Measurements from ENCODE around the gene CTCF.
A peak's percentile ranks its signal among the peaks of the same experiment; 100 is the strongest.

Gene CTCF

GRCh38 chr16:67542464-67542863 lies 19.9 kb upstream of the CTCF start:
- ChIA-PET CTCF (interaction anchor here (3.6 to 6.4 kb wide), 2 partner anchors 11 to 103 kb away, joined by 32 to 65 read pairs; partner anchors contain the start of genes CARMIL2 and RIPOR1), POLR2A (no interaction called here)
- DNase-seq (ENCODE audit: extremely low spot score): peak; percentile 79

GRCh38 chr16:67543036-67543435 lies 19.3 kb upstream of the CTCF start:
- DNase-seq (ENCODE audit: extremely low spot score): no peak
- no peak for TF ChIP-seq CTCF (IDR thresholded peaks at IDR 0.05; ENCODE audit: control extremely low read depth, extremely low read depth, low read depth, missing control alignments)
- ChIA-PET POLR2A (no interaction called here), CTCF (interaction anchor here (3.6 to 6.4 kb wide), 5 partner anchors 12 to 125 kb away, joined by 32 to 206 read pairs (median 75); partner anchors contain the start of genes C16orf86, CARMIL2, CTCF and ENKD1)

More at GRCh38 chr16:67542464-67542863, 19.9 kb upstream of the CTCF start:
- TF ChIP-seq CTCF (IDR thresholded peaks at IDR 0.05; ENCODE audit: control extremely low read depth, extremely low read depth, low read depth, missing control alignments): no peak

GRCh38 chr16:67543582-67543981 lies 18.7 kb upstream of the CTCF start:
- no peak for TF ChIP-seq CTCF (IDR thresholded peaks at IDR 0.05; ENCODE audit: control extremely low read depth, extremely low read depth, low read depth, missing control alignments)
- CTCF ChIA-PET: interaction anchor here (0.8 to 6.4 kb wide), 8 partner anchors 7 to 124 kb away, joined by 3 to 206 read pairs (median 48); partner anchors contain the start of genes ATP6V0D1, C16orf86, CARMIL2 and CTCF
- no peak for DNase-seq (ENCODE audit: extremely low spot score)
- POLR2A ChIA-PET: no interaction called here

- POLR2A ChIA-PET: no interaction called here
- DNase-seq (ENCODE audit: extremely low spot score): no peak
- CTCF ChIA-PET: interaction anchor here (0.8 to 6.4 kb wide), 11 partner anchors 8 to 123 kb away, joined by 3 to 206 read pairs (median 11); partner anchors contain the start of genes ATP6V0D1, C16orf86, CARMIL2 and CTCF
- peak; percentile 4 for TF ChIP-seq CTCF (IDR thresholded peaks at IDR 0.05; ENCODE audit: control extremely low read depth, extremely low read depth, low read depth, missing control alignments)
Observed at GRCh38 chr16:67544329-67544841, 17.9 kb upstream of the CTCF start.

- POLR2A ChIA-PET: no interaction called here
- no peak for TF ChIP-seq CTCF (IDR thresholded peaks at IDR 0.05; ENCODE audit: control extremely low read depth, extremely low read depth, low read depth, missing control alignments)
Observed at GRCh38 chr16:67544844-67545664, 17.3 kb upstream of the CTCF start.

GRCh38 chr16:67545665-67546024 lies 16.7 kb upstream of the CTCF start:
- CTCF ChIA-PET: interaction anchor here (0.7 to 6.4 kb wide), 10 partner anchors 9 to 122 kb away, joined by 3 to 206 read pairs (median 22); partner anchors contain the start of genes C16orf86, CARMIL2, CTCF and ENKD1
- DNase-seq (ENCODE audit: extremely low spot score): no peak
- POLR2A ChIA-PET: no interaction called here
- no peak for TF ChIP-seq CTCF (IDR thresholded peaks at IDR 0.05; ENCODE audit: control extremely low read depth, extremely low read depth, low read depth, missing control alignments)

More at GRCh38 chr16:67544844-67545664, 17.3 kb upstream of the CTCF start:
- DNase-seq (ENCODE audit: extremely low spot score): no peak
- CTCF ChIA-PET: interaction anchor here (0.7 to 6.4 kb wide), 13 partner anchors 9 to 123 kb away, joined by 3 to 206 read pairs (median 3); partner anchors contain the start of genes C16orf86, CARMIL2, CTCF and ENKD1
